Measurements from ENCODE around the gene RAB40C.

The RAB40C gene

DNA sequence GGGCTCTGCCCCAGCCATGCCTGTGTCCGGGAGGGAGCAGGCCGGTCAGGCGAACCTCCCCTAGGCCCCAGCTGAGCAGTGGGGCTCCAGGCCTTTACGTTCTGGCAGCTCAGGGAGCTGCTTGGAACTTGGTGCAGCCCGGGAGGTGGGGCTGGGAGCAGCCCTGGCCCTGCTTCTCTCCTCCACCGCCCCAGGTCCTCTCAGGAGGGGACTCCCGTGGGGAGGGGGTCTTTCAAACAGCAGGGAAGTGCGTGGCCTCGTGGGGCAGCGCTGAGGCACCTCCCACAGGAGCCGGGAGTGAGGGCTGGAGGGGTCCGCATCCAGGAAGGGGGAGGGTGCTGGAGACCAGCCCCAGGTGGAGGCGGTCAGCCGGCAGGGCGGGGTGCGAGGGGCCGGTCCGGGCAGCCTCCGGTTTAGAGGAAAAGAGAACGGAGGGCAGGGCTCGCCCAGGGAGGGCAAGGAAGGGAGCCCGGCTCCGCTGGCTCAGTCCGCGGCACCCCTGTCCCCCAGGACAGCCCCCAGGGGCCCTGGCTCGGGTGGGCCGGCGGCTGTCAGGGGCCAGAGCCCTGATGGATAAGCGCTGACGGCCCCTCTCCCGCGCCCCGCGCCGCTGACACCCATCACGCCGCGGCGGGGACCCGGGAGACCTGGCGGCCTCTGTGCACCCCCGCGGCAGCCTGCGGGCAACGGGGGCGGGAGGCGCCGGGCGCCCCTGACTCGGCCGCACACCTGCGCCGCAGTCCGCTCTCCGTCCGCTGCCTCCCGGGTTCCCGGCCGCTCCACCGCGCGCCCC lies 30.3 kb upstream of the RAB40C start:
- DNase-seq = no peak

DNA sequence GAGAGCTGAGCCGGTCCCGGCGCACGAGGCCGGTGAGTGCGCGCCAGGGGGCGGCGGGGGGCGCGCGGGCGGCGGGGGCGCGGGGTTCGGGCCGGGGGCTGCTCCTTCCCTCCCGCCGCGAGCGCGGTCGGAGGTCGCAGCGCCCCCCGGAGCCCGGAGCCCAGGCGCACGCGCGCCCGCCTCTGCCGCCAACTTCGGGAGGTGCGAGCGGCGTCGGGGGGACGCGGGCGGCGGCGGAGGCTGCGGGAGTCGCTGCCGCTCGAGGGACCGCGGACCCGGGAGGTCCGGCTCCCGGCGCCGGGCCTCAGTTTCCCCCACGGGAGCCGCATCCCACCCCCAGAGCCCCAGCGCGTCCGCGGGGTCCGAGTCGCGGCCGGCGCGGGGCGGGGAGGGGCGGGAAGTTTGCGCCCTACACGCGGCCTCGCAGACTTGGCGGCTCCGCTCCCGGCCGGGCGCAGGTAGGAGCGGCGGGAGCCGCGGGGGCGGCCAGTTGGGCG lies 29.6 kb upstream of the RAB40C start, which contains the start of gene PRR35:
PRR35 (plus strand) TSS at position 191 of the 497 bp plus-strand sequence. CDS start 2,901 bp downstream, outside the sequence.
- DNase-seq = no peak

DNA sequence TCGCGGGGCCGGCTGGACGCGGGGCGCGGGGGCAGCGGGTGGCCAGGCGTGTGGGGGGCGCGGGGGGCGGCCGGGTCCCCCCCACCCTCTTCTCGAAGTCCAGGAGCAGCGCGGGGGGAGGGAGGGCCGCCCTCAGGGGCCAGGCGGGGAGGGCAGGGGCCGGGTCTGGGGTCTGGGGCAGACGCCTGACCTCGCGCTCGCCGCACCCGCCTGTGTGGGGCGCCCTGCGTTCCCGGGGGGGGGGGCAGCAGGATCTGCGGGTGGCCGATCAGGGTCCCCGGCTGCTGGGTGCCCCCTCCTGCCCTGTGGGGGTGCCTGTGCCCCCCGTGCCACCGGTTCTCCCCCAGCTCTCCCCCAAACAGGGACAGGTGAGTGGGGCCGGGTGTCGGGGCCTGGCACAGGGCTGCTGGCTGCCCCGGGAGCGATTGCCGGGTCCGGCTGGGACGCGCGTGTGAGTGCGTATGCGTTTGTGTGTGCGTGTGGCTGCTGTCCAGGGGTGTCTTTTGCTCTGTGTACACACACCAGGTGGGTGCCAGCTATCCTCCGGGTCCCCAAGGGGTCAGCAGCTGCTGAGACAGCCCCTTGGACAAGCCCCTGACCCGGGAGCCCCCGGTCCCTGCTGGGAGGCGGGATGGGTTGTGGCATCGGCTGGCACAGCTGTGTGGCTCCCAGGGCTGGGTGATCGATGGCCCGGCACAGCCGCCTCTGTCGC lies 29.0 kb upstream of the RAB40C start:
- DNase-seq = no peak

DNA sequence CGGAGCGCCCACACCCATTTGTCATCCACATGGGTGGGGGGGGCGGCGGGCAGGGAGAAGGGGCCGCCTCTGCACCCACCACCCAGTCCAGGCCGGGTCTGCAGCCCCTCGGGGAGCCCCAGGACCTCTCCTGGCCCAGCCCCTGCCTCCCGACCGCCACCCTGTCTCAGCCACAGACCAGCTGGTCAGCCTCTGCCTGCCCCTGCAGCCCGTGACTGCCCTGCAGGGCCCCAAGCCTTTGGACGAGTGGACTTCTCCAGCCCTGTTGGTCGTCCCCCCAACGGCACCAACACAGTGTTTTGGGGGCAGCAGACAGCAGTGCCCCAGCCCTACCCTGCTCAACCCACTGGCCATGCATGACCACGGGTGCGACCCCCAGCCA lies 28.5 kb upstream of the RAB40C start:
- no peak for DNase-seq

DNA sequence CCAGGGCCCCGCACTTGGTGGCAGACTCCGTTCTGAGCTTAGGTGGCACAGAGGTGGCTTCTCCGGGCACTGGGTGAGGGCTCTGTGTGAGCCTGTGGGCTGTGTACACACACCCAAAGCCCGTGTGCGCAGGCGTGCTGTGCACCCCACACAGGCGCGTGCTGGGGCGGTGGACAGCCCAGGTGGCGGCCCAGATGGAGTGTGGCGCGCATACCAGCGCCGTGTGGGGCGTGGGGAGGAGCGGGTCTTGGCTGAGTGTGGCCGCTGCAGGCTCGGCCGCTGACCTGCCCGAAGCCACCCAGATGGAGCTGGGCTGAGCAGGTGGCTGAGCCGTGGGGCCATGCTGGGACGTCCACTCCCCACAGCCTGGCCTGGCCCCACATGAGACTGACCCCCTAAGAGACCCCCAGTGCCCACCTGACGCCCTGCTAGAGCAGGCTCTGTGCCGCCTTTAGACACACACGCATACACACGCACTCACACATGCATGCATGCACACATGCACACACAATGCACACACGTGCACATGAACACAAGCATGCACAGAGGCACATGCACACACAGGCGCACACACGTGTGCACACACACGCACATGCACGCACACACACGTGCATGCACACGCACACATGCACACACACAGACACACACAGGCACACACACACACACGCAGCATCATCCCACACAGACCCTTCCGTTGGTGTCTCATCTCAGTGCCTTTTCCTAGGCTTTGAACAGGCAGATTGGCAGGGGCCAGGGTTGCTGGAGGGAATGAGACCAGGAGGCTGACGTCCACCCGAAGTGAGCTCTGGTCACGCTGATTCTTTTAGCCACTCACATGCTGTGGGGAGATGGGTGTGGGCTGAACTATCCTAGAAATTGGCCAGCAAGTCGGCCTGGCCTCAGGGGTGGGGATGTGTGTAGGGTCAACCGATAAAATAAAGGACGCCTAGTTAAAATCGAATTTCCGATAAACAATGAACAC lies 27.6 kb upstream of the RAB40C start:
- no peak for DNase-seq

DNA sequence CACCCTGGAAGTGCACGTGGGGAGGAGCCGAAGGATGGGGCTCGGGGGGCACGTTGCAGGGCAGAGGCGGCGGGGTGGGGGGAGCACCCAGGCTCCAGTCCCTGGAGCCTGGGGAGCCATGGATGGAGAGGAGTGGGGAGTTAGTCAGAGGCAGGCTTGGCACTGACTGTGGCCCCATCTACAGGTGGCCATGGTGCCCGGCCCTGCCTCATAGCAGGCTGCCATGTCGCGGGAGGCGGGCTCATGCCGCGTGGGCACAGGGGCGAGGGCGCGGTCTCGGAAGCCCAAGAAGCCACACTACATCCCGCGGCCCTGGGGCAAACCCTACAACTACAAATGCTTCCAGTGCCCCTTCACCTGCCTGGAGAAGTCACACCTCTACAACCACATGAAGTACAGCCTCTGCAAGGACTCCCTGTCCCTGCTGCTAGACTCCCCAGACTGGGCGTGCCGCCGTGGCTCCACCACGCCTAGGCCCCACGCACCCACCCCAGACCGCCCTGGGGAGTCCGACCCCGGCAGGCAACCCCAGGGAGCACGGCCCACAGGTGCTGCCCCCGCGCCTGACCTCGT lies 26.7 kb upstream of the RAB40C start:
- no peak for DNase-seq

DNA sequence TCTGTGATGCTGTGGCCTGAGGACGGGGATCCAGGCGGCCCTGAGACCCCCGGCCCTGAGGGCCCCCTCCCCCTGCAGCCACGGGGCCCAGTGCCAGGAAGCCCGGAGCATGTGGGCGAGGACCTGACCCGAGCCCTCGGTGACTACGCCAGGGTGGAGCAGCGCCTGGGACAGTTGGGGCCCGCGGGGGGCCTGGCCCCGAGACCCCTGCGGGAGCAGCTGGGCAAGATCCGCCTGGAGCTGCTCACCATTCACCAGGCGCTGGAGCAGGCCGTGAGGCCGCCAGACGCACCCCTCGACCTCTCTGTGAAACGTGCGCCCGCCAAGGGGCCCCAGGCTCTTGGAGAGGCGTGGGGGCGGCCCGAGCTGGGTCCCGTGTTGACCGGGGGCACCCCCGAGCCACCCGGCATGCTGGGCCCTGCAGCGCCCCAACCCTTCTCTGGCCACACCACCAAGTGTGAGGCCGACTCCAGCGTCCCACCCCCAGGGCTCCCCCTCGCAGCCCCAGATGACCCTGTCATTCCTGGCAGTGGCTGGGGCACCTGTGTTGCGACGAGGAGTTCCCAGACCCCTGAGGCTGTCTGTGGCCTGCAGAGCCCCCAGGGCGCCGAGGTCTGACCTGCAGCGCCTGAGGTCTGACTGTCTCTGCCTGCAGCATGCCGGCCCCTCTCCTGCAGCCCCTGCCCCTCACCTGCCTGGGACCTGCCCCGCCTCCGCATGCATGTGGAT lies 25.0 kb upstream of the RAB40C start:
- no peak for DNase-seq

DNA sequence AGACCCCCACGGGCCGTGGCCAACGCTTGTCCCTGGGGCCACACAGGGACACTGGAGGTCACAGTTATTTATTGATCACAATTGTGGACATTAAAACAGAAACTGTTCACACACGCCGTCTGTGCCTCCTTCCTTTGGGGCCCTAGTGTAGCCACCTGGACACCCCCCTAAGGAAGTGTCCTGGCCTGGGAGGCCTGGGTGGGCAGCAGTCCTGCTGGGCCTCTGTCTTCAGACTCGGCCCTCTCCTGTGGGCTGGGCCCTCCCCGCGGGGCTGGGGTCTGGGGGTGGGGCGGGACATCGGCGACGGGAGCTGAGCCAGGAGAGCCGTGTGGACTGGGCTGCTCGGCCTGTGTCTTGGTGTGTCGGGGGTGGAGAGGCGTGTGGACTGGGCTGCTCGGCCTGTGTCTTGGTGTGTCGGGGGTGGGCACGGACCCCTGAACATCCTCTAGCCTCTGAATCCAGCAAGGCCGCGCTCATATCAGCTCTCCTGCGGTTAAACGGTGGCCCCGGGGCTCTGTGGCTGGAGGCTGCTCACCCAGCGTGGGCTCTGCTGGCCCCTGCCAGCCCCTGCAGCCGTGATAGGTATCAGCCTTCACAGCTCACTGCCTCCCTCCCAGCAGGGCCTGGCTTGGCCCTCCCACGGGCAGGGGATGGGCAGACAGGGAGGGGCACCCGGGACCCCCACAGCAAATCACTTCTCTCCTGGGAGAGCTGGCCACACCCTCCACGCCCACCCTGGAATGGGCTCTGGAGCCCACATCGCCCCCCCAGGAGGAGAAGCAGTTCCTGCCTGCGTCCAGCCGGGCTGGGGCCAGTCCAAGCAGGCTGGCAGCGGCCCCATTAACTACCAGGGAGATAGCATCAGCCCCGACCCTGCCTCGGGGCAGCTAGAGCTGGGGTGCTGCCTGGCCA lies 24.2 kb upstream of the RAB40C start:
- DNase-seq = no peak

DNA sequence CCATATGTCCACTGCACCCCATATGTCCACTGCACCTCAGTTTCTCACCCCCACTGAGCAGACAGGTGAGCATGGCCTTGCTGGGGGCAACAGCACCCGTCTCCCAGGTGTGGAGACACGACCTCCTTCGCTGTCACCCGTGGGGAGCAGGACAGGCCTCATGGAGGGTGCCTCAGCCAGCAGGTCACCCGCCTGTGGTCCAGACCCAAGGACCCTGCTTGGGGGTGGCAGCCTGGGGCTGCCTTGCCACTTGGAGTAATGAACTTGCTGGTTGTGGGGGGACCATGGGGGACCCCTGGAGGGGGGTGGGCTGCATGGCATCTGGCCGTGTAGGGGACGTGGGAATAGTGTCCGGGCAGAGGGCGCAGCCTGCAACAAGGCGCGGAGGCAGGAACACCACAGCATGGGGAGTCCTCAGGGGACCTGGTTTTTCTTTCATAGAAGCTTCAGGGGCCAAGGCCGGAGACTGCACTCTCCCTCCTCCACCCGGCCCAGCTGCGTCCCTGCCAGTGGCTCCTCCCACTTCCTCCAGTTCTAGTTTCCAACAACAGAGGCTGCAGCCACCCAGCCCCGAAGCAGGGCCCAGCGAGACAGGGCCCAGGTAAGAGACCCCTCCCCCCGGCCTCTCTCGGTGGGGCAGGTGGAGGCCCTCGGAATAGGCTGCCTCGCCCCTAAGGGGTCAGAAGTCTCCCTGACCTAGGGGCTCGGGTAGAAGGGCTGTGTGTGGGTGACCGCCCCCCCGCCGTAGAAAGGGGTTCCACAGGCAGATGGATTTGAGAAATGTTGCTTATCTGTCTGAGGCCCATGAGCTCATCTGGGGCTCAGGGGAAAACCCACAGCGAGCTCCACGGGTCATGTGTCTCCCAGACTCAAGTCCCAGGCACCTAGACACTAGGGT lies 23.1 kb upstream of the RAB40C start, which contains the start of gene NHLRC4:
NHLRC4 (plus strand) TSS at position 531 of the 898 bp plus-strand sequence. CDS start 1,043 bp downstream, outside the sequence.
- DNase-seq = peak; percentile 51

DNA sequence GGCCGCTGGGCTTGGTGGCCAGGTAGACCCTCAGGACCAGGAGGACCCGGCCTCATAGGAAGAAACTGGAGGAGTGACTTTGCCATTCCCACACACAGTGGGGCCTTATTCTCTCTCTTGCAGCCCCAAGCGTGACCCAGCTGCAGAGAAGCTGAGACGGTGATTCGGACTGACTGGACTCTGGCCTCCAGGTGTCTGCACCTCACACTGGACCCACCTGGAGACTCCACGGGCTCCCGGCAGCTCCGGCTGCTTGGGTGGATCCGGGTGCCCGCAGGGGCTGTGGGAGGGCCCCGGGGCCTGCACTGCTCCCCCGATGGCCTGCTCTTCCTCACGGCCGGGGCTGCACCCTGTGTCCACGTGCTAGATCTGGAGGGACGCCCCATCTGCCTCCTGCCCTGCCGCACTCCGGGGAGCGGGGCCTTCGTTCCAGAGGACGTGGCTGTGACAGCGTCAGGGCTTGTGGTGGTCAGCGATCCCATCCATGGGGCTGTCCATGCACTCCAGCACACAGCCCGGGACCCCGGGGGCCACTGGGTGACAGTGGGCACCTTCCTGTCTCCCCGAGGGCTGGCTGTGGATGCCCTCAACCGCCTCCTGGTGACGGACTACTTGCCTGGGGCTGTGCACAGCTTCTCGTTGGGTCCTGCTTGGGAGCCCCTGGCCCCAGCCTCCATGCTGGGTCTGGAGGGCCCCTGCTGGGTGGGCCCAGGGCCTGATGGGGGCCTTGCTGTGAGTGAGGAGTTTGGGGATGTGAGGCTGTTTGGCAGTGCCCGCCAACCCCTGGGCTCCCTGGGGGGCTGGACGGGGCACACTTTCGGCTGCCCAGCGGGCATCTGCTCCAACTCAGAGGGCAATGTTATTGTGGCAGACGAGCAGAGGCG lies 22.3 kb upstream of the RAB40C start:
- DNase-seq = no peak

DNA sequence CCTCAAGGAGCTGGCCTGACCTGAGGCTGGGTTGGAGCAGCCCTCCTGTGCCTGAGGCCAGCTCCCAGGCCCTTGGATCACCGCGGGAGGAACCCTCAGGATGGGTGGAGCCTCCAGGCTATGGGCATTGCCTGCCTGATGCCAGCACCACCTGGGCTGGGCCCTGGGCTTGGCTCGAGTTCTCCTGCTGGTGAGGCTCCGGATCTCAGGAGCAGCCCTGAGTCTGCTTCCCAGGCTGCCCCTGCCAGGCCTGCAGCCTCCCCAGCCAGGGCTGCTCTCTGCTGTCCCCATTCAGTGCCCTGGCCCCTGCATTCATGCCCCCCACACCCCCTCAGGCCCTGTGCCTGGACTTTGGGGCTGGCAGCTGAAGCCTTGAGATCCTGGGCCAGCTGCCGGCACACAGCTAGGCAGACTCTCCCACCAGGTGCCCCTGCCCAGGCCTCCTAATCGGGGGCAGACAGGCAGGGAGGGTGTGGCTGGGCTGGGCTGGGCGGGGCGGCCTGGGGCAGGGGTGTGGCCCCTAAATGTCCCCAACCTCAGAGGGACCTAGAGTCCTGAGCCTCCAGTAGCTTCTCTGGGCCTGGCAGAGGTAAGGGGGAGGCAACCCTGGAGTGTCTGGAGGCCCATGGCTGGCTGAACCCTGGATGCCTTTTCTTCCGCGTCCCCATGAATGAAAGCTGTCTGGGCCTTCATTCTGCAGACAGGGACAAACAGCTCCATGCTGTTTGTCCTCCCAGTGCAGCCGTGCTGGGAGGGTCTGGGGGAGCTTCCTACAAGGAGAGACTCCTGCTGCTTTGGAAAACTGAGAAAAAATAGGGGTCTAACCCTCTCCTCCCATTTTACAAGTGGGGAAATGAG lies 21.2 kb upstream of the RAB40C start:
- DNase-seq = no peak

DNA sequence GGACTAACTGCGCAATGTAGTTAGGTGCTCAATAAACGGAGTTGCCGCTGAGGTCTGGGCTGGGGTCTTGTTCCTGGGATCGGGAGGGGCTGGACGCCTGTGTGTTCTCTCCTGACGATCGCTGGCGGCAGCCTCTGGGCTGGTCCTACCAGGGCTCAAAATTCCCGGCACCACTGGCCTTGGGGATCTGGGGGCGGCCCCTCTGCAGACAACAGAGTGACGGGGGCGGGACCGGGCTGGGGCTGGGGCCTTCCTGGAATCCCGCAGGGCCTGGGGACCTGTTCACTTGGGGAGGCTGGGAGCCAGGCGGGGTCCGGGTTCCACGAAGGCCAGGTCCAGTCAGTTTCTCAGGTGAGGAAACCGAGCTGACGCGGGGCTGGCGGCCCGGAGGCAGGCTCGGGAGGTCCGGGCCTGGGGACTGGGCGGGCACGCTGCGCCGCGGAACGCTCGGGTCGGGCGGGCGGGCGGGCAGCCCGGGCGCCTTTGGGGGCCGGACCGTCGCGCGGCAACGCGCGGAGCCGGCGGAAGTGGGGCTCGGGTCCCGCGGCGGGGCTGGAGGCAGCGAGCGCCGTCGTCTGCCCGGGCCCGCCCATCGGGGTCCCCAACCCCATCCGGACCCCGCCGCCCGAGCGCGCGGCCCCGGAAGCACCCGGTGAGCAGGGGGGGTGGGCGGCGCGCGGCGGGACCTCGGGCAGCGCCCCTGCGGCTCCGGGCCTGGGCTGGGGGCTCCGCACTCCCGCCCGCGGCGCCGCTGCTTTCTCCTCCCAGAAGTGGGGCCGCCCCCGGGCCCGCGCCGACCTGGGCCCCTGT lies 20.2 kb upstream of the RAB40C start, which contains the start of gene PIGQ:
PIGQ (plus strand) TSS at position 524 of the 810 bp plus-strand sequence. CDS start 4,107 bp downstream, outside the sequence.
- DNase-seq = peak; percentile 61

DNA sequence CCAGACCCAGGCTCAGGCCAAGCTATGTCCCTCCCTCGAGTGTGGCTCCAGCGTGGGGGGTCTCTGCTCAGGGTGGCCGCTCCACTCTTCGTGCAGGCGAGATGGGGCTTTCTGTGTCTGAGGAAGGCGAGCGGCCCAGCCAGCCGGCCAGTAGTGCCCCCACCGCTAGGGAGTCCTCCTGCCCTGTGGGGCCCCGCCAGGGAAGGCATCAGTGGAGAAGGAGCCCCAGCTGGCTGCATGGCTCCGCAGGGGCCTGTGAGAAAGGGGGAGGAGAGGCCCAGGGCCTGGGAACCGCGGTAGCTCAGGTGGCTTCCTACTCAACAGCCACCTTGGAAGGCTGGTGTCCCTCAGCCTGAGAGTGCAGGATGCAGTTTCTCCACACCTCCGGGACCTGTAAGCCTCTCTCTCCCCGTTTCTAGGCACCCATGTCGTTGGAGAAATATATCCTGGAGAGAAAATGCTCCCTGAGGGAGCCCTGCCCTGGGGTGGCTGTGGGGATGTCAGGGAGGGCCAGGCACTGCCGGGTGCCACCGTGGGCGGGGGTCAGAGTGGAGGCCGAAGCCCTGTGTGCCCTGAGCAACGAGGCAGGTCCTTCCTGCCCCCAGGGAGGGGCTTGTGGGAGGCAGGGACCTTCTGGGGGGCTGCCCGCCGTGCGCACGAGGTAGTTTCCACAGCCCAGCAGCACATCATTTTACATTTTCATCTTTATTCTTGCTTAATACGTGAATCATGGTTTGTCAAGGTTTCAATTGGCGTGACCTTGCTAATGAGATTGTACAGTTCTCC lies 16.8 kb upstream of the RAB40C start:
- no peak for DNase-seq

DNA sequence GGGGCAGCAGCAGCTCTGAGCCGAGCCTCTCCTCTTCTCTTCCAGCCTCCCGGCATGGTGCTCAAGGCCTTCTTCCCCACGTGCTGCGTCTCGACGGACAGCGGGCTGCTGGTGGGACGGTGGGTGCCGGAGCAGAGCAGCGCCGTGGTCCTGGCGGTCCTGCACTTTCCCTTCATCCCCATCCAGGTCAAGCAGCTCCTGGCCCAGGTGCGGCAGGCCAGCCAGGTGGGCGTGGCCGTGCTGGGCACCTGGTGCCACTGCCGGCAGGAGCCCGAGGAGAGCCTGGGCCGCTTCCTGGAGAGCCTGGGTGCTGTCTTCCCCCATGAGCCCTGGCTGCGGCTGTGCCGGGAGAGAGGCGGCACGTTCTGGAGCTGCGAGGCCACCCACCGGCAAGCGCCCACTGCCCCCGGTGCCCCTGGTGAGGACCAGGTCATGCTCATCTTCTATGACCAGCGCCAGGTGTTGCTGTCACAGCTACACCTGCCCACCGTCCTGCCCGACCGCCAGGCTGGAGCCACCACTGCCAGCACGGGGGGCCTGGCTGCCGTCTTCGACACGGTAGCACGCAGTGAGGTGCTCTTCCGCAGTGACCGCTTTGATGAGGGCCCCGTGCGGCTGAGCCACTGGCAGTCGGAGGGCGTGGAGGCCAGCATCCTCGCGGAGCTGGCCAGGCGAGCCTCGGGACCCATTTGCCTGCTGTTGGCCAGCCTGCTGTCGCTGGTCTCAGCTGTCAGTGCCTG lies 15.7 kb upstream of the RAB40C start:
- no peak for DNase-seq
